ENCODE measurements around the gene PEX5L.

Gene PEX5L

GRCh38 chr3:179921951-179922350 is 114.8 kb downstream of the PEX5L start:
- no peaks in the 10 kb centered on the region for H3K9me3 ChIP-seq (ENCODE audit: control insufficient read depth in 5 of 5, low read length in 5 of 5)
- H3K36me3 ChIP-seq (ENCODE audit: control insufficient read depth in 5 of 5, insufficient read depth in 5 of 5, low read length in 5 of 5), result no peaks in the 10 kb centered on the region
- no peak overlapping the region for H3K9ac ChIP-seq (ENCODE audit: low read length in 5 of 5)
- no peak overlapping the region for H3K27ac ChIP-seq (ENCODE audit: low read depth, low read length)
- no peak overlapping the region for H3K4me3 ChIP-seq (ENCODE audit: low read depth in 1 of 5, low read length in 5 of 5)
- H3K27me3 ChIP-seq (ENCODE audit: control insufficient read depth in 5 of 5, insufficient read depth in 4 of 5, low read length in 5 of 5), result peaks cover 0 to 13% (median 0%) of the 10 kb centered on the region in 5 donors
- H3K4me1 ChIP-seq (ENCODE audit: control insufficient read depth in 5 of 5, insufficient read depth in 5 of 5, low read length in 5 of 5), result peaks cover 0 to 3% (median 0%) of the 10 kb centered on the region in 5 donors

GRCh38 chr3:179921500-179921899 is 115.2 kb downstream of the PEX5L start:
- peaks cover 0 to 3% (median 0%) of the 10 kb centered on the region in 5 donors for H3K4me1 ChIP-seq (ENCODE audit: control insufficient read depth in 5 of 5, insufficient read depth in 5 of 5, low read length in 5 of 5)
- H3K27me3 ChIP-seq (ENCODE audit: control insufficient read depth in 5 of 5, insufficient read depth in 4 of 5, low read length in 5 of 5), result peaks cover 0 to 13% (median 0%) of the 10 kb centered on the region in 5 donors
- H3K9ac ChIP-seq (ENCODE audit: low read length in 5 of 5), result no peak overlapping the region
- H3K4me3 ChIP-seq (ENCODE audit: low read depth in 1 of 5, low read length in 5 of 5), result no peak overlapping the region
- no peak overlapping the region for H3K27ac ChIP-seq (ENCODE audit: low read depth, low read length)
- H3K9me3 ChIP-seq (ENCODE audit: control insufficient read depth in 5 of 5, low read length in 5 of 5), result no peaks in the 10 kb centered on the region
- H3K36me3 ChIP-seq (ENCODE audit: control insufficient read depth in 5 of 5, insufficient read depth in 5 of 5, low read length in 5 of 5), result no peaks in the 10 kb centered on the region

- Histone ChIP-seq H3K9me3 (ENCODE audit: control insufficient read depth in 5 of 5, low read length in 5 of 5) (no peaks in the 10 kb centered on the region), H3K36me3 (ENCODE audit: control insufficient read depth in 5 of 5, insufficient read depth in 5 of 5, low read length in 5 of 5) (no peaks in the 10 kb centered on the region), H3K4me3 (ENCODE audit: low read depth in 1 of 5, low read length in 5 of 5) (no peak overlapping the region), H3K27me3 (ENCODE audit: control insufficient read depth in 5 of 5, insufficient read depth in 4 of 5, low read length in 5 of 5) (peaks cover 0 to 3% (median 0%) of the 10 kb centered on the region in 5 donors), H3K4me1 (ENCODE audit: control insufficient read depth in 5 of 5, insufficient read depth in 5 of 5, low read length in 5 of 5) (no peaks in the 10 kb centered on the region), H3K9ac (ENCODE audit: low read length in 5 of 5) (no peak overlapping the region), H3K27ac (ENCODE audit: low read depth, low read length) (no peak overlapping the region)
These were observed 128.8 kb downstream of the PEX5L start for GRCh38 chr3:179907784-179908482.

GRCh38 chr3:179902061-179902460 is 134.7 kb downstream of the PEX5L start:
- H3K9ac ChIP-seq (ENCODE audit: low read length in 5 of 5), result no peak overlapping the region
- H3K27ac ChIP-seq (ENCODE audit: low read depth, low read length), result no peak overlapping the region
- H3K27me3 ChIP-seq (ENCODE audit: control insufficient read depth in 5 of 5, insufficient read depth in 4 of 5, low read length in 5 of 5), result peaks cover 0 to 7% (median 3%) of the 10 kb centered on the region in 5 donors

GRCh38 chr3:179898024-179898423 is 138.7 kb downstream of the PEX5L start:
- Histone ChIP-seq H3K9me3 (ENCODE audit: control insufficient read depth in 5 of 5, low read length in 5 of 5) (no peaks in the 10 kb centered on the region), H3K27ac (ENCODE audit: low read depth, low read length) (no peak overlapping the region), H3K4me3 (ENCODE audit: low read depth in 1 of 5, low read length in 5 of 5) (no peak overlapping the region), H3K27me3 (ENCODE audit: control insufficient read depth in 5 of 5, insufficient read depth in 4 of 5, low read length in 5 of 5) (peaks cover 0 to 7% (median 0%) of the 10 kb centered on the region in 5 donors), H3K36me3 (ENCODE audit: control insufficient read depth in 5 of 5, insufficient read depth in 5 of 5, low read length in 5 of 5) (no peaks in the 10 kb centered on the region), H3K4me1 (ENCODE audit: control insufficient read depth in 5 of 5, insufficient read depth in 5 of 5, low read length in 5 of 5) (no peaks in the 10 kb centered on the region), H3K9ac (ENCODE audit: low read length in 5 of 5) (no peak overlapping the region)

More at GRCh38 chr3:179902061-179902460, 134.7 kb downstream of the PEX5L start:
- H3K4me1 ChIP-seq (ENCODE audit: control insufficient read depth in 5 of 5, insufficient read depth in 5 of 5, low read length in 5 of 5), result no peaks in the 10 kb centered on the region
- no peaks in the 10 kb centered on the region for H3K36me3 ChIP-seq (ENCODE audit: control insufficient read depth in 5 of 5, insufficient read depth in 5 of 5, low read length in 5 of 5)
- no peak overlapping the region for H3K4me3 ChIP-seq (ENCODE audit: low read depth in 1 of 5, low read length in 5 of 5)
- H3K9me3 ChIP-seq (ENCODE audit: control insufficient read depth in 5 of 5, low read length in 5 of 5), result no peaks in the 10 kb centered on the region

- no peaks in the 10 kb centered on the region for H3K9me3 ChIP-seq (ENCODE audit: control insufficient read depth in 5 of 5, low read length in 5 of 5)
- H3K4me3 ChIP-seq (ENCODE audit: low read depth in 1 of 5, low read length in 5 of 5), result no peak overlapping the region
- no peaks in the 10 kb centered on the region for H3K36me3 ChIP-seq (ENCODE audit: control insufficient read depth in 5 of 5, insufficient read depth in 5 of 5, low read length in 5 of 5)
- no peak overlapping the region for H3K27ac ChIP-seq (ENCODE audit: low read depth, low read length)
- H3K27me3 ChIP-seq (ENCODE audit: control insufficient read depth in 5 of 5, insufficient read depth in 4 of 5, low read length in 5 of 5), result peaks cover 0 to 5% (median 0%) of the 10 kb centered on the region in 5 donors
- H3K4me1 ChIP-seq (ENCODE audit: control insufficient read depth in 5 of 5, insufficient read depth in 5 of 5, low read length in 5 of 5), result no peaks in the 10 kb centered on the region
- H3K9ac ChIP-seq (ENCODE audit: low read length in 5 of 5), result no peak overlapping the region
These were observed 139.5 kb downstream of the PEX5L start for GRCh38 chr3:179897231-179897630.

- H3K4me3 ChIP-seq (ENCODE audit: low read depth in 1 of 5, low read length in 5 of 5), result no peak overlapping the region
- H3K36me3 ChIP-seq (ENCODE audit: control insufficient read depth in 5 of 5, insufficient read depth in 5 of 5, low read length in 5 of 5), result no peaks in the 10 kb centered on the region
- H3K4me1 ChIP-seq (ENCODE audit: control insufficient read depth in 5 of 5, insufficient read depth in 5 of 5, low read length in 5 of 5), result no peaks in the 10 kb centered on the region
- H3K27ac ChIP-seq (ENCODE audit: low read depth, low read length), result no peak overlapping the region
- no peak overlapping the region for H3K9ac ChIP-seq (ENCODE audit: low read length in 5 of 5)
- H3K9me3 ChIP-seq (ENCODE audit: control insufficient read depth in 5 of 5, low read length in 5 of 5), result no peaks in the 10 kb centered on the region
- peaks cover 0 to 3% (median 0%) of the 10 kb centered on the region in 5 donors for H3K27me3 ChIP-seq (ENCODE audit: control insufficient read depth in 5 of 5, insufficient read depth in 4 of 5, low read length in 5 of 5)
These were observed 140.2 kb downstream of the PEX5L start for GRCh38 chr3:179896507-179896906.

- no peak overlapping the region for H3K4me3 ChIP-seq (ENCODE audit: low read depth in 1 of 5, low read length in 5 of 5)
- no peaks in the 10 kb centered on the region for H3K4me1 ChIP-seq (ENCODE audit: control insufficient read depth in 5 of 5, insufficient read depth in 5 of 5, low read length in 5 of 5)
- H3K27me3 ChIP-seq (ENCODE audit: control insufficient read depth in 5 of 5, insufficient read depth in 4 of 5, low read length in 5 of 5), result no peaks in the 10 kb centered on the region
- no peak overlapping the region for H3K9ac ChIP-seq (ENCODE audit: low read length in 5 of 5)
- no peak overlapping the region for H3K27ac ChIP-seq (ENCODE audit: low read depth, low read length)
- H3K9me3 ChIP-seq (ENCODE audit: control insufficient read depth in 5 of 5, low read length in 5 of 5), result no peaks in the 10 kb centered on the region
- no peaks in the 10 kb centered on the region for H3K36me3 ChIP-seq (ENCODE audit: control insufficient read depth in 5 of 5, insufficient read depth in 5 of 5, low read length in 5 of 5)
These were observed 141.4 kb downstream of the PEX5L start for GRCh38 chr3:179895330-179895729.

- H3K27ac ChIP-seq (ENCODE audit: low read depth, low read length), result no peak overlapping the region
- no peaks in the 10 kb centered on the region for H3K36me3 ChIP-seq (ENCODE audit: control insufficient read depth in 5 of 5, insufficient read depth in 5 of 5, low read length in 5 of 5)
- peaks cover 0 to 4% (median 0%) of the 10 kb centered on the region in 5 donors for H3K4me1 ChIP-seq (ENCODE audit: control insufficient read depth in 5 of 5, insufficient read depth in 5 of 5, low read length in 5 of 5)
- no peak overlapping the region for H3K9ac ChIP-seq (ENCODE audit: low read length in 5 of 5)
- no peaks in the 10 kb centered on the region for H3K27me3 ChIP-seq (ENCODE audit: control insufficient read depth in 5 of 5, insufficient read depth in 4 of 5, low read length in 5 of 5)
- no peak overlapping the region for H3K4me3 ChIP-seq (ENCODE audit: low read depth in 1 of 5, low read length in 5 of 5)
- H3K9me3 ChIP-seq (ENCODE audit: control insufficient read depth in 5 of 5, low read length in 5 of 5), result no peaks in the 10 kb centered on the region
These were observed 149.3 kb downstream of the PEX5L start for GRCh38 chr3:179887295-179887943.

GRCh38 chr3:179885950-179886349 is 150.8 kb downstream of the PEX5L start:
- Histone ChIP-seq H3K4me1 (ENCODE audit: control insufficient read depth in 5 of 5, insufficient read depth in 5 of 5, low read length in 5 of 5) (peaks cover 0 to 6% (median 0%) of the 10 kb centered on the region in 5 donors), H3K9ac (ENCODE audit: low read length in 5 of 5) (no peak overlapping the region), H3K27me3 (ENCODE audit: control insufficient read depth in 5 of 5, insufficient read depth in 4 of 5, low read length in 5 of 5) (no peaks in the 10 kb centered on the region), H3K36me3 (ENCODE audit: control insufficient read depth in 5 of 5, insufficient read depth in 5 of 5, low read length in 5 of 5) (no peaks in the 10 kb centered on the region), H3K27ac (ENCODE audit: low read depth, low read length) (no peak overlapping the region), H3K9me3 (ENCODE audit: control insufficient read depth in 5 of 5, low read length in 5 of 5) (no peaks in the 10 kb centered on the region), H3K4me3 (ENCODE audit: low read depth in 1 of 5, low read length in 5 of 5) (no peak overlapping the region)
